DND-41 (cell line): ENCODE results near the gene PHACTR4.
"Not testable (repeated sequence)": the region's sequence is repeated elsewhere in the genome, so short reads cannot be mapped to it uniquely, and the experiment has no call there.

Source experiments
- ATAC-seq: fragments of 200-7000 bp; cut with Tn5 transposase; 3 replicates; pipeline ENCODE4 v1.9.1; 2021; ENCODE audit warnings: low read depth; ENCODE audit not compliant: insufficient read depth
- DNase-seq: peaks from one replicate; pipeline ENCODE4 v3.0.0-alpha.2; 2020
- H2AFZ ChIP-seq: 2 replicates; pipeline ENCODE4 v1.6.0; 2012; ENCODE audit warnings: low read depth, low read length
- H3K27ac ChIP-seq: 2 replicates; pipeline ENCODE4 v1.5.1; 2012; ENCODE audit warnings: low read length, inconsistent platforms
- H3K27me3 ChIP-seq: fragments of 200-600 bp; sonication (generic); 2 replicates; pipeline ENCODE4 v1.6.0; 2012; ENCODE audit warnings: low read length, mild to moderate bottlenecking, inconsistent platforms; ENCODE audit not compliant: insufficient read depth, poor library complexity
- H3K36me3 ChIP-seq: 2 replicates; pipeline ENCODE4 v1.5.1; 2012; ENCODE audit warnings: low read length, inconsistent platforms; ENCODE audit not compliant: insufficient read depth
- H3K4me1 ChIP-seq: 2 replicates; pipeline ENCODE4 v1.5.1; 2012; ENCODE audit warnings: mild to moderate bottlenecking, low read length; ENCODE audit not compliant: insufficient read depth
- H3K4me2 ChIP-seq: 2 replicates; pipeline ENCODE4 v1.6.0; 2012; ENCODE audit warnings: mild to moderate bottlenecking, moderate library complexity, low read length, inconsistent platforms; ENCODE audit not compliant: insufficient read depth
- H3K4me3 ChIP-seq, 2 experiments: fragments of 200-600 bp in 1 of 2; shearing (Covaris generic) in 1 of 2; 2 replicates each; pipeline ENCODE4 v1.5.1; 2012 to 2016; ENCODE audit warnings: inconsistent platforms in 2 of 2, low read length in 2 of 2, mild to moderate bottlenecking in 2 of 2, low read depth in 1 of 2, moderate library complexity in 1 of 2
- H3K79me2 ChIP-seq: 2 replicates; pipeline ENCODE4 v1.6.0; 2012; ENCODE audit warnings: low read length, inconsistent platforms; ENCODE audit not compliant: insufficient read depth
- H3K9ac ChIP-seq: 2 replicates; pipeline ENCODE4 v1.6.0; 2012; ENCODE audit warnings: low read depth, mild to moderate bottlenecking, inconsistent platforms, low read length, moderate library complexity
- H3K9me3 ChIP-seq: 2 replicates; pipeline ENCODE4 v1.5.1; 2012; ENCODE audit warnings: low read length, moderate library complexity, mild to moderate bottlenecking, inconsistent platforms; ENCODE audit not compliant: insufficient read depth, severe bottlenecking
- H4K20me1 ChIP-seq: 2 replicates; pipeline ENCODE4 v1.6.0; 2012; ENCODE audit warnings: low read length; ENCODE audit not compliant: insufficient read depth
- EZH2 ChIP-seq: IDR thresholded peaks from 3 replicates; pipeline ENCODE4 v1.6.1; 2012; ENCODE audit warnings: borderline replicate concordance, low read depth, mild to moderate bottlenecking, moderate library complexity, low read length, inconsistent platforms; ENCODE audit not compliant: severe bottlenecking
- TF ChIP-seq, protein P1 (sequence below): IDR thresholded peaks from 2 replicates; pipeline ENCODE4 v1.5.1; 2012; ENCODE audit warnings: borderline replicate concordance, low read length, moderate library complexity, mild to moderate bottlenecking; ENCODE audit not compliant: poor library complexity, severe bottlenecking; ENCODE audit errors: extremely low read depth

PHACTR4 gene

DNA sequence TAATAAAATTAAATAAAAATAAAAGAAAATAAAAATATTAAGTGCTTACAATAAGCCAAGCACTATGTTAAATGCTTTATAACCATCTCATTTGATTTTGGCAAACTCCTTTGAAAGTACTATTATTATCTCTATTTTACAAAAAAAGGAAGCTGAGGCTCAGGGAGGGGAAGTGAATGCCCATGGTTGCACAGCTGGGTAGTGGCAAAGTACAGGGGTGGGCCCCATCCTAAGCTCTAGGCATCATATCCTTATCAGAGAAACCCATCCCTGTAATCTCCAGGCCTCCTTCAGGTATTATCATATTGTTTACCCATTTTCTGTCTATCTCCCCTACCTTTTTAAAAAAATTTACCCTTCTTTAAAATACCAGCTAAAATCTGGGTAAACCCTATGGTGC is 43.0 kb upstream of the PHACTR4 start:
- no peak for DNase-seq
- Histone ChIP-seq H3K9me3 (no peaks in the 10 kb centered on the region), H3K36me3 (peaks cover 8% of the 10 kb centered on the region), H3K27ac (no peak overlapping the region), H3K79me2 (peaks cover 24% of the 10 kb centered on the region), H3K4me2 (no peak overlapping the region), H3K4me3 (no peak overlapping the region), H4K20me1 (no peaks in the 10 kb centered on the region), H3K9ac (no peak overlapping the region), H2AFZ (no peak overlapping the region), H3K27me3 (no peaks in the 10 kb centered on the region), H3K4me1 (peaks cover 23% of the 10 kb centered on the region)
- ATAC-seq = no peak
- TF ChIP-seq EZH2 = no peak
- TF ChIP-seq, protein P1, sequence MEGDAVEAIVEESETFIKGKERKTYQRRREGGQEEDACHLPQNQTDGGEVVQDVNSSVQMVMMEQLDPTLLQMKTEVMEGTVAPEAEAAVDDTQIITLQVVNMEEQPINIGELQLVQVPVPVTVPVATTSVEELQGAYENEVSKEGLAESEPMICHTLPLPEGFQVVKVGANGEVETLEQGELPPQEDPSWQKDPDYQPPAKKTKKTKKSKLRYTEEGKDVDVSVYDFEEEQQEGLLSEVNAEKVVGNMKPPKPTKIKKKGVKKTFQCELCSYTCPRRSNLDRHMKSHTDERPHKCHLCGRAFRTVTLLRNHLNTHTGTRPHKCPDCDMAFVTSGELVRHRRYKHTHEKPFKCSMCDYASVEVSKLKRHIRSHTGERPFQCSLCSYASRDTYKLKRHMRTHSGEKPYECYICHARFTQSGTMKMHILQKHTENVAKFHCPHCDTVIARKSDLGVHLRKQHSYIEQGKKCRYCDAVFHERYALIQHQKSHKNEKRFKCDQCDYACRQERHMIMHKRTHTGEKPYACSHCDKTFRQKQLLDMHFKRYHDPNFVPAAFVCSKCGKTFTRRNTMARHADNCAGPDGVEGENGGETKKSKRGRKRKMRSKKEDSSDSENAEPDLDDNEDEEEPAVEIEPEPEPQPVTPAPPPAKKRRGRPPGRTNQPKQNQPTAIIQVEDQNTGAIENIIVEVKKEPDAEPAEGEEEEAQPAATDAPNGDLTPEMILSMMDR = no peak

DNA sequence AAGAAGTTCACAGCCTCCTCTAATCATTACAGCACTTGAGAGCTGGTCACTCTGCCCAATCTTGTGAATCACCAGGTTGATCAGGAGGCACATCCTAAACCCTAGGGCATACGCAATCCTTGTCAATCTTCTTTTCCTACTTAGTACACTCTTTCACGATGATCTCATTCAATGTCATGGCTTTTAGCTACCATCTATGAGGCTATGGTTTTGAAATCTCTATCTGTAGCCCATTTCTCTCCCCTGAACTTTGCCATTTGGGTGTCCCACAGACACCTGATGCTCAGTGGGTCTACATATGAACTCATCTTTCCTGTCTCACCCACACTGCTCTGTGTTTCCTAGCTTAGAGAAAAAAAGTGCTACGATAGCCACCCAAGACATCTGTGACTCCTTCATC is 42.6 kb upstream of the PHACTR4 start:
- H2AFZ ChIP-seq = no peak overlapping the region
- H3K79me2 ChIP-seq = peaks cover 25% of the 10 kb centered on the region
- H3K36me3 ChIP-seq = peaks cover 12% of the 10 kb centered on the region
- TF ChIP-seq EZH2 = no peak
- TF ChIP-seq, protein P1 = no peak
- no peaks in the 10 kb centered on the region for H4K20me1 ChIP-seq
- no peaks in the 10 kb centered on the region for H3K9me3 ChIP-seq
- no peaks in the 10 kb centered on the region for H3K27me3 ChIP-seq
- peaks cover 23% of the 10 kb centered on the region for H3K4me1 ChIP-seq
- H3K4me2 ChIP-seq = no peak overlapping the region
- no peak overlapping the region for H3K9ac ChIP-seq
- no peak overlapping the region for H3K27ac ChIP-seq
- ATAC-seq (no peak), DNase-seq (no peak)
- no peak overlapping the region for H3K4me3 ChIP-seq

DNA sequence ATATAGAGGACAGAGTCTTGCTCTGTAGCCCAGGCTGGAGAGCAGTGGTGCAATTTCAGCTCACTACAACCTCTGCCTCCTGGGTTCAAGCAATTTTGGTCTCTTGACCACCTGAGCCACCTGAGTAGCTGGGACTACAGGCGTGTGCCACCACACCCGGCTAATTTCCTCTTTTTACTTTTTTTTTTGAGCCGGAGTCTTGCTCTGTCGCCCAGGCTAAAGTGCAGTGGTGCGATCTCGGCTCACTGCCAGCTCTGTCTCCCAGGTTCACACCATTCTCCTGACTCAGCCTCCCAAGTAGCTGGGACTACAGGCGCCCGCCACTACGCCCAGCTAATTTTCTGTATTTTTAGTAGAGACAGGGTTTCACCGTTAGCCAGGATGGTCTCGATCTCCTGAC is 42.1 kb upstream of the PHACTR4 start:
- H3K4me2 ChIP-seq = peak overlapping the region; percentile 73
- not testable (repeated sequence) for DNase-seq, H2AFZ ChIP-seq, H3K9me3 ChIP-seq, ATAC-seq, H3K9ac ChIP-seq, H3K27ac ChIP-seq, H4K20me1 ChIP-seq, H3K4me3 ChIP-seq, H3K27me3 ChIP-seq
- H3K4me1 ChIP-seq = peaks cover 25% of the 10 kb centered on the region
- peaks cover 27% of the 10 kb centered on the region for H3K79me2 ChIP-seq
- peaks cover 17% of the 10 kb centered on the region for H3K36me3 ChIP-seq

DNA sequence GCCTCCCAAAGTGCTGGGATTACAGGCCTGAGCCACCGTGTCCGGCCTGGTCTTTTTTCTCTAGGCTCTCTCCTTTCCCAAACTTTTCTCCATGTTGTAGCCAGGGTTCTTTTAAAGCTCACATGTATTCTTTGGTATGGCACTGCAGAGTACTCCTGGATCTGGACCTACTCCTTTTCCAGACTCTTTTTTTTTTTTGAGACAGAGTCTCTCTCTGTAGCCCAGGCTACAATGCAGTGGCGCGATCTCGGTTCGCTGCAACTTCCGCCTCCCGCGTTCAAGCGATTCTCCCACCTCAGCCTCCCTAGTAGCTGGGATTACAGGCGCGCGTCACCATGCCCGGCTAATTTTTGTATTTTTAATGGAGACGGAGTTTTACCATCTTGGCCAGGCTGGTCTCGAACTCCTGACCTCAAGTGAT is 41.3 kb upstream of the PHACTR4 start:
- Histone ChIP-seq H3K27ac (peak overlapping the region; percentile 96), H3K36me3 (peaks cover 25% of the 10 kb centered on the region), H3K79me2 (peaks cover 27% of the 10 kb centered on the region), H3K9me3 (no peaks in the 10 kb centered on the region), H3K9ac (peak overlapping the region; percentile 69), H3K27me3 (no peaks in the 10 kb centered on the region), H4K20me1 (no peaks in the 10 kb centered on the region), H3K4me1 (peaks cover 27% of the 10 kb centered on the region), H2AFZ (peak overlapping the region; percentile 83), H3K4me3 (peak overlapping the region; percentile 43 to 70), H3K4me2 (peak overlapping the region; percentile 73)
- no peak for TF ChIP-seq EZH2
- TF ChIP-seq, protein P1 = no peak
- ATAC-seq (no peak), DNase-seq (no peak)
